Activated gamma-delta T cell treated with Interleukin-2 at 50 U/mL for 16 hours (primary cell): ENCODE measurements around the gene SETD7.
"Not testable (repeated sequence)": the region's sequence is repeated elsewhere in the genome, so short reads cannot be mapped to it uniquely, and the experiment has no call there.

Experiments
- DNase-seq: peaks from one replicate; pipeline ENCODE4 v3.0.0-alpha.2; 2020

SETD7 gene

DNA sequence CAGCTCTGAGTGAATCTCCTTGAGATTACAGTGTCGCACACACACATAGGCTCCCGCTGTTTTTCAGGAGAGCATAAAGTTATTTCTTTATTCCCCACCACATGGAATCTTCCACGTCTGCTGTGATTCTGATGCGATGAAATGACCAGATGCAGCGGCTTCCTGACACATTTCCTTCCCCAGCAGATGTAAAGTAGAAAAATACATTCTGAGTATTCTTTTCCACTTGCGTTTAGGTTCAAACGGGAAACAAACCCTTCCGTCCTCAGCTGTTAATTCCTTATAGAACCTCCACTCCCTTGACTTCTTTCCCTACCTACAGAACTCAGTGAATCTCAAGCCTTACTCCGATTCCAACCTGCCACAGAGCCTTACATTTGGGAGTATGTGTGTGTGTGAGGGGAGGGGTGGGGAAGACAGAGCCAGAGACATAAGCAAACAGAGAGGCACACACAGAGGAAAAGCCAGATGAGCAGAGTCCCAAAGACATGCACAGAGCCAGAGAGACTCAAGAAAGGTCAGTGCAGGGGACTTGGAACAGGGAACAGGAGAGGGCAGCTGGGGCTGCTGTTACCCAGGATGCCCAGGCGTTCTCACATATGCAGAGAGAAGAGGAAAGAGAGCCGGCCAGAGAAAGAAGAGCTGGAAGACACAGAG, 47.3 kb downstream of the SETD7 start:
- no peak for DNase-seq

DNA sequence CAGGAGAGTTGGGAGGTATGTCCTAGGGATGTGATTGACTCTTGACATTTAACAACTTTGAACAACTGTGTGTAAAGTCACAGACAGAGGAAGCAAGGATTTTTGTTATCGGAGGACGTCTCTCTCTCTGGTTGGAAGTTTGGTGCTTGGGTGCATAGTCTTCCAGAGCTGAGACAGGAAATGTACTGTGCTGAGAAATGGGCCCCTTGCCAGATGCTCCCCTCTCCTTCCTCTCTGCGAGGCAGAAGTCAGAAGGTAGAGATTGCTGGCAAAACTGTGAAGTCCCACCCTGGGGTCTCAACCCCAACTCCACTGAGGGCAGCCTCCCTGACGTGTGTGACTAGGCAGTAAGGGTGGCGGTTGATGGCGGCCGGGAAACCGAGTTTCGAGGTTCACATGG, 49.2 kb downstream of the SETD7 start:
- no peak for DNase-seq

DNA sequence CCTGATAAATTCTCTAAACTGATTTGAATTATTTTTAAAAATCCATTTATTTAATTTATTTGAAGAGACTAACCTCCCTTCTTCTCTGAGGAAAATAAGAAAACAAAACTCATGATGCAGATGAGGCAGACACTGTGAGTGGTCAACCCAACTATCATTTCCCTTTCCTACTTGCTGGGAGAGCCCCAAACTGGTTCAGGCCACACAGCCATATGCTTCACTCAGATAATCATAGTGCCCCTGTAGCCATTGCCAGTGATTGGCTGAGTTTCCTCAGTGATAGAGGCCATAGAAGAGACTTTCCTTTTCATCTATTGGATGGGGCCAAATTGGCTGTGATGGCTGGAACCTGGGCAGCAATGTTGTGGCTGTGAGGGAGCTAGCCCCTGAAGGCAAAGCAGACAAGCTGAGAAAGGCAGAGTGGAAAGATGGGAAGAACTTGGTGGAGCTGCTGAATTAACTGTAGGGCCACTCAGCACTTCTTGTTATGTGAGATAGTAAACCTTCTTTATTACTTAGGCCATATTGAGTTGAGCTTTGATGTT, 52.3 kb downstream of the SETD7 start:
- DNase-seq = no peak

DNA sequence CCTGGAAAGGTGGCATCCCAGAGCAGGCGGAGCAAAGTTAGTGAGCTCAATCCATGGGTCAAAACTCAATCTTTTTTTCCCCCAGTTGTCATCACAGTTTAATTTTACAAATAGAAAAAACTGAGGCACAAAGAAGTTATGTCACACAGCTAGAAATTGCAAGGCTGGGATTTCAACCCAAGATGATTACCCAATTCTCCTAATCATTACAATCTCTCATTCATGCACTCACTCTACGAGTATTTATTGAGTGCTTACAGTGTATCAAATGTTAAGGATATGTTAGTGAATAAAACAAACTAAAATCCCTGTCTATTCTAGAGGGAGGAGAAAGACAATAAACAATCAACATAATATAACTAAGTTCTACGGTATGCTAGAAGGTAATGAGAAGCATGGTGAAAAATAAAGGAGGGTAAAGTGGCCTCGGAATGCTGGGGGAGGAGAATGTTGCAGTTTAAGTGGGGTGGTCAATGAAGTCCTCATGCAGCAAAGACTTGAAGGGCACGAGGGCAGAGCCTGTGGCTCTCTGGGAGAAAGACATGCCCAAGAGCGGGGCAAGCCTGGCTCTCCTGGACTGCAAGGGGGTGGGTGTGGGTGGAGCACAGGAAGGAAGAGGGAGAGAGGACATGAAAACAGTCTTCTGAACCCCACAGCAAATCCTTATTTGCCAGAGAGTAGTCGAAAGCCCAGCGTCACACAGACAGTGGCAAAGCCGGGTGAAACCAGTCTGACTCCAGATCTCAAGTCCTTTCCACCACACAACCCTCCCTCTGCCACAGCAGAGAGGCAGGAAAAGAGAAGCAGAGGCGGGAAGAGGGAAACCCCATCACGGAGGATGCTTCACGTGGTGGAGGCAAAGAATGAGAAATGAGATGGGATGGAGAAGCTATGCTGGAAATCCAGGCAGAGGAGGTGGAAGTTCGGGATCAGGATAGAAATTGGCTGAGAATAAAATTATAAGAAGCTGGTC, 53.8 kb downstream of the SETD7 start:
- no peak for DNase-seq

DNA sequence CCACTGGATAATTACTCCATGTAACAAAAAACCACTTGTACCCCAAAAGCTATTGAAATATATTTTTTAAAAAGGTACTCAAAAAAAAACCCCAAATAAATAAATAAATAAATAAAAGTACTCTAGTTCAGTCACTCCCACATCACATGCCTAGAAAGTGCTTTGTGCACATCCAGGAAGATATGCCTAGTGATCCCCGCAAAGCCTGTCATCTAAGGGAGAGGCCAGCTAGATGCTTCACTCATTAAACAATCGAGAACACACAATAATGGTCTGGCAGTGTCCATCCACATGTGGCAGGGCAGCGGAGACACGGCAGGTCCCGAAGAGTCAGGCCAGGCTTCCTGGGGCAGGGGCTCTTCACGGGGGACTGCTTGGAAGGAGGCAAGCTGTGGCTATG, 54.5 kb downstream of the SETD7 start:
- no peak for DNase-seq

DNA sequence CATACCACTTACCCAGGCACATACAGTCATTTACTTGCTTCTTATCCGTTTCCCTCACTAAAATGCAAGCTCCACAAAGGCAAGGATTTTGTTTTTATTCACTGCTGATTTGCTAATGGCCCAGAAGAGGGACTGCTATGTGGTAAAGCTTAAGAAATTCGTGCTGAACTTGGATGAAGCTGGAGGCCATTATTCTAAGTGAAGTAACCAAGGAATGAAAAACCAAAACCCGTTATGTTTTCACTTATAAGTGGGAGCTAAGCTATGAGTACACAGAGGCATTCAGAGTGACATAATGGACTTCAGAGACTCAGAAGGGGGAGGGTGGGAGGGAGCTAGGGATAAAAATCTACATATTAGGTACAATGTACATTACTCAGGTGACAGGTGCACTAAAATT, 54.9 kb downstream of the SETD7 start:
- DNase-seq = no peak

DNA sequence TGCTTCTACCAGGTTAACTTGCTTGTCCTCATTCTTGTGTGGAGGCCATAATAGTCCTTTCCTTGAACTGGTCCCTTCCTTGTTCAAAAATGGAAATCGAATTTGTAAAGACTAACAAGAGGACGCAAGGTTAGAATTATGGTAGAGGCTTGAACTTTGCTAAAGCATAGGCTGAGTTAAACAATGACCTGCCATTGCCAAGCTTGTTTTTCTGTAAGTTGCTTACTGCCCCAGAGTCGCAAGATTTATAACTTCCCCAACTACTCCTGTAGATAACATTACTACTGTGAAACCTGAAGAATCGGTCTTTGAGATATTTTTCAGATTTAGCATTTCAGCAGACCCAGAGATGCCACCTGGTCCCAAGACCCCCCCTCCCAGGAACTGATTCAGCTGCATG, 56.8 kb downstream of the SETD7 start:
- no peak for DNase-seq

DNA sequence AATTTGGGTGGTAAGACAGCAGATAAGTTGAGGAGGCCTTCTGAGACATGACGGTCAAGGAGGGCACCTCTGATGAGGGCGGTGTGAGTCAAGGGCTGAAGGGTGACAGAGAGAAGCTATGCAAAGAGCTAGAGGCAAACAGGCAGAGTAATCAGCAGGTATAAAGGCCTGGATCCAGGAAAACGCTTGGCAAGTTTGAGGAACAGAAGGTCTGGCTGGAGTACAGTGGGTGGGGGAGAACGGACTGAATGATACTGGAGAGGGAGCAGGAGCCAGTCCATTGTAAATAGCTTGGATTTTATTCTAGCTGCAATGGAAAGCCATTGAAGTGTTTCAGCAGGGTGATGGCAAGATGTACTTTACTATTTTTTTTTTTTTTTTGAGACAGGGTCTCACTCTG, 62.8 kb downstream of the SETD7 start:
- DNase-seq = no peak

DNA sequence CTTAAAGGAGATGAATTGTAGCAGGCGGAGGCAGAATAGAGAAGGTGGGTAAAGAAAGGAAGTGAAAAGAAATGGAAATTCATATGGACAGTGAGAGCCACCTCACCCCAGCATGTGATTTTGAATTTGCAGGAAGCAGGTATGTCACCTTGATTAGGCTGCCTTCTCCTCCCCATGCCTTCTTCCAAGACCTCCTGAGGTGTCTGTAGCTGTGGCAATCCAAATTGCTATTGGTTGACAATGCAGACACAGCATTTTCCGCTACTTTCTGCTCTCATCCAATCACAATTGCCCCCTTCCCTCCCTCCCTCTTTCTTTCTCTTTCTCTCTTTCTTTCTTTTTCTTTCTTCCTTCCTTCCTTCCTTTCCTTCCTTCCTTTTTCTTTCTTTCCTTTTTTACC, 63.6 kb downstream of the SETD7 start:
- no peak for DNase-seq

DNA sequence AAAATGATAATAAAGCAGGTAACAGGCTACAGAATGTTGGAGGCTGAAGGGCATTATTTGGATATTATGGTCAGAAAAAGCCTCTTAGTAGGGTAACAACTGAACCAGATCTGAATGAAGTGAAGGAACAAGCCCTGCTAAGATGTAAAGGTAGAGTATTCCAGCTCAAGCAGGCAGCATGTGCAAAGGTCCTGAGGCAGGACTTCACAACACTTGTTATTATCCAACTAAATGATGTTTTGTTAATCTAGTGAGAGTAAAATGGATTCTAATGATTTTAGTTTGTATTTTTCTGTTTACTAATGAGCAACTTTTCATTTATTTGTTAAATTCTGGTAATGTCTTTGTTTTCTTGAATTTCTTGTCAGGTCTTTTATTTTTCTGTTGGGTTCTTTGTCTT, 66.4 kb downstream of the SETD7 start:
- DNase-seq = no peak

DNA sequence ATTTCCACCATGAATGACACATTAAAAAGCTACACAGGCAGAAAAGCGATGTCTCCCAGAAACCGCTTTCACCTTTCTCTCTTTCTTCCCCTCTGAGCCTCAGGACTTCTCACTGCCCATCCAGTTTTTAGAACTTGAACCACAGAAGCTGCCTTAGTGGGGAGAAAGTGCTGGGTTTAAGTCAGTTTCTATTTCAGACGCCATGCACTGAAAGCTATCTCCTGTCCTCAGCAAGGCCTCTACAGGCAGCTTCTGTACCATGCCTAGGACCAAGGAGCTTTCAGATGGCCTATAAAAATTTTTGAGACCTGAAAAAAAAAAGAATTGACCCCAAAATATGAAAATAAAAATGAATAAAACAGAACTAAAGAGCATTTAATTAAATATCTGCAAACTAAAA, 67.6 kb downstream of the SETD7 start:
- no peak for DNase-seq

DNA sequence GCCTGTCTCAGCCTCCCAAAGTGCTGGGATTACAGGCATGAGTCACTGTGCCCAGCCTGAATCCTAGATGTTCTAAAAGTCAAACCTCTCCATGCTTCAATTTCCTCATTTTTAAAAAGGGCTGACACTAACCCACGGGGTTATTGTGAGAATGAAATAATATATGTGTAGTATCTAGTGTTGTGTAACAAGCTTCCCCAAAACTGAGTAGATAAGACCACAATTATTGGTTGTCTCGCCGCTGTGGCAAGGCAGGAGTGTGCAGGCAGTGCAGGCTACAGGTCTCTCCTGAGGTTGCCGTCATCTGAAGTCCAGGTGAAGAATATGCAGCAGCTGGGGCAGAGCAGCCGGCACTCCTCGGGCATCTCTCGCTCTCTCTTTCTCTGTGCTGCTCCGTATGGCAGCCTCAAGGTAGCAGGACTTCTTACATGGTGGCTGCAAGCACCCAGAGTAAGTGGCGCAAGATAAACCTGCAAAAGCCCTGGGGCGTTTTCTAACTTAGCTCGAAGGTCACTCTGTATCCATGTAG, 71.2 kb downstream of the SETD7 start:
- no peak for DNase-seq

DNA sequence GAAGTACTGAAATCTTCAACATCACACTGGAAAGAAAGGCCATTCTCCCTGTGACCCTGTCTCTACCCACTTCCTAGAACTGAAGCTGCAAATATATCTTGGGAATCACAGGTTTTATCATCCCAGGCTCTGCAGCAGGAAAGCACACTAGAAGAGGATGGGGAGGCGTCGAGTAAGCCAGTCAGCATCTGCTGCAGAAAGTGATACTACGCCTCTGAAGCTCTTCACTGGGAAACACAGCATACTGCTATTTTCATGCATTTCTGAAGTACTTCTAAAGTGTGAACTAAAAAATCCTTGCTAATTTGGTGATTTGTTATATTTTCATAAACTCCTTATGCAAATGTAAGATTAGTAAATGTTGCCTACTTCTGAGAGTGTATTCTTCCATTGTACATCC, 73.0 kb downstream of the SETD7 start:
- DNase-seq = no peak

DNA sequence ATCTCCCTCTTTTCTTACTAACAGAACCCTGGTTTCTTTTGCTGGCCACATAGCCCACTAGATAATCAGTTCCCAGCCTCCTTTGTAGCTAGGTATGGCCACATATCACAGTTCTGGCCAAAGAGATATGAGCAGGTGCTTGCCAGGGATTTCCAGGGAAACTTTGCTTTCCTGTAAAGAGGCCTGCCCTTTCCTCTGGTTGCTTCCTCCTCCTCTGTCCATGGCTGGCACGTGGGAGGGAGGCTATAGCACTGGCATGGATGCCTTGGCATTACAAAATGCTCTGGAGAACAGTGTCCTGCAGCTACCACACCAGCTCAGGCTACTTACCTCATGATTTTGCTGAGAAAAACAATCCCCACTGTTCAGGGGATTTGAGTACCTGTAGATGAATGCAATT, 74.6 kb downstream of the SETD7 start:
- no peak for DNase-seq

DNA sequence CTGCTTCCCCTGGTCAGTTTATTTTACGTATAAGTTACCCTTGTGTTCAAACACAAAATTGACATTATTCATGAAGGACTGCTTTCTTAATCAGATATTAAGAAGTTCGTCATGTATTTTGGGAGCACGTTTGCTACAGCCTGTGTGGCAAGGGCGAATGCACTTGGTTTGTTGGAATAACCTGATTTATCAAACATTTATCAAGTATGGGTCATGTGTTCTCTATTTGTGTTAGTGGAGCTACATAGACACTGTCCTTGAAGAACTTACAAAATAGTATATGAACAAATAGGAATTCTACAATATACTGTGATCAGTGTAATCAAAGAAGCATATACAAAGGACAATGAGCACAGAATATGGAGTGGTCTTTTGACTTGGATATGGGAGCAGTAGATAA, 79.7 kb downstream of the SETD7 start:
- no peak for DNase-seq

DNA sequence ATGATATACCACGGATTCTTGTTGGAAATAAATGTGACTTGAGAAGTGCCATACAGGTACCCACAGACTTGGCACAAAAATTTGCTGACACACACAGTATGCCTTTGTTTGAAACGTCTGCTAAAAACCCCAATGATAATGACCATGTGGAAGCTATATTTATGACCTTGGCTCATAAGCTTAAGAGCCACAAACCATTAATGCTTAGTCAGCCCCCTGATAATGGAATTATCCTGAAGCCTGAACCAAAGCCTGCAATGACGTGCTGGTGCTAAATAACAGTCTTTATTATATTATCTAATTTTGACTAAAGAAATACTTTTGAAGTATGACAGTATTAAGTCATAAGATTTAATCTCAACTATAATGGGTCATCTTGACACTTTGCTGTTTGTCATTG, 83.2 kb downstream of the SETD7 start:
- DNase-seq = no peak

DNA sequence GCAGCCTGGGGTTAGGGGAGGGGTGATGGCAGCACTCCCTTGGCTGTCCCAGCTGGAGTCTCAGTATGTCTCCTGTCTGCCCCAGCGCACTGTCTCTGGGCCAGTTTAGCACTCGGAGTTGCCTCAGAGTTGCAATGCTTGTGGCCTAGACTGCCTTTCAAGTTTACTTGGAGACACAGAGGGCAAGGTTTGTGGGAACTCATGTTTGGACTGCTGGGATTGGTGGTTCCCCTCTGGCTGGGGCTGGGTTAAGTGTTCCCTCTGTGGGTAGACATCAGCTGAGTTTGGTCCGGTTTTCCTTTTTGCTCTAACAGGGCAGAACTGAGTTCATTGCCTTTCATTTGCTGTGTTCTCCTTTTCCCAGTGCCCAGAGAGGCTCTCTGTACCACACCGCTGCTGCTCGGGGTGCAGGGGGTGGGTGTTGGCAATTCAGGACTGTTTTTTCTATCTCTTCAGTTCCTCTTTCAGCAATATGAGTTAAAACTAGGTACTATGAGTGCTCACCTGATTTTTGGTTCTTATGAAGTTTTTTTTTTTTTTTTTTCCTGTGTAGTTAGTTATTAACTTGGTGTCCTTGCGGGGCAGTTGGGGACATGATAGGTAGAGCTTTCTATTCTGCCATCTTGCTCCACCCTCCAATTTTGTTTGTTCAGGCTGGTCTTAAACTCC, 84.9 kb downstream of the SETD7 start:
- no peak for DNase-seq

DNA sequence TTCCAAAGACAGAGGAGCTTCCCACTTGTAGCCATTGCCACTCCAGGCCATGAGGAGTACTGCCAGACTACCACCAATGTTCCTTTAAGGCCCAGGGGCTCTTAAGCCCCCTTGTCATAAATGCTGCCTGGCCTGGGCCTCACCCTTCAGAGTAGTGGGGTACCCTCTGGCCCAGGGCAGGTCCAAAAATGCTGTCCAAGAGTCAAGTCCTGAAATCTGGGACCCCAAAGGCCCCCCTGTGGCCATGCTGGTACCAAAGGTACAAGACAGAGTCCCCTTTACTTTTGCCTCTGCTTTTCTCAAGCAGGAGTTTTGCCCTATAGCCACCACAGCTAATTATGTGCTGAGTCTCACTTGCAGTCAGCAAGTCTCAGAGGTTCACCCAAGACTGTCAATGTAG, 85.7 kb downstream of the SETD7 start:
- DNase-seq = no peak

DNA sequence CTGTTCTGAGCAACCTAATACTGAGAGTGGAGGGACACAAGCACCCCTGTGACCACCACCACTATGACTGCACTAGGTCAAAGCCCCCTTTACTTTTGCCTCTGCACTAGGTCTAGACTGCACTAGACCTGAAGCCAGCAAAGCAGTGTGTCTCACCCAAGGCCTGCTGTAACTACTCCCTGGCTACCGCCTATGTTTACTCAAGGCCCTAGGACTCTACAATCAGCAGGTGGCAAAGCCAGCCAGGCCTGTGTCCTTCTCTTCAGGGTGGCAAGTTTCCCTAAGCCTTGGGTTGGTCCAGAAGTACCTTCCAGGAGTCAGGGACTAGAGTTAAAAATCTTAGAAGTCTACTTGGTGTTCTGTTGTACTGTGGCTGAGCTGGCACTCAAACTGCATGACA, 86.2 kb downstream of the SETD7 start:
- DNase-seq = no peak

DNA sequence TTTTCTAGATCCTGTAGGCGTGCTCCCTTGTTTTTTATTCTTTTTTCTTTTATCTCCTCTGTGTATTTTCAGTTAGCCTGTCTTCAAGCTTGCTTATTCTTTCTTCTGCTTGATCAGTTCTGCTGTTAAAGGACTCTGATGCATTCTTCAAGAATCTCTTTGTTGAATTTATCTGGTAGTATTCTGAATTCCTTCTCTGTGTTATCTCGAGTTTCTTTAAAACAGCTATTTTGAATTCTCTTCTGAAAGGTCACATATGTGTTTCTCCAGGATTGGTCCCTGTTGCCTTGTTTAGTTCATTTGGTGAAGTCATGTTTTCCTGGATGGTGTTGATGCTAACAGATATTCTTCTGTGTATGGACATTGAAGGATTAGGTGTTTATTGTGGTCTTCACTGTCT, 86.8 kb downstream of the SETD7 start:
- no peak for DNase-seq

DNA sequence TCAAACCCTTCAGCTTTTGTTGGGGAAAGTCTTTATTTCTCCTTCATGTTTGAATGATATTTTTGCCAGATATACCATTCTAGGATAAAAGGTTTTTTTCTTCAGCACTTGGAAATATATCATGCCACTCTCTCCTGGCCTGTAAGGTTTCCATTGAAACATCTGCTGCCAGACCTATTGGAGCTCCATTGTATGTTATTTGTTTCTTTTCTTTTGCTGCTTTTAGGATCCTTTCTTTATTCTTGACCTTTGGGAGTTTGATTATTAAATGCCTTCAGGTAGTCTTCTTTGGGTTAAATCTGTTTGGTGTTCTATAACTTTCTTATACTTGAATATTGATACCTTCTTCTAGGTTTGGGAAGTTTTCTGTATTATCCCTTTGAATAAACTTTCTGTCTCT, 87.3 kb downstream of the SETD7 start:
- DNase-seq = not testable (repeated sequence)

DNA sequence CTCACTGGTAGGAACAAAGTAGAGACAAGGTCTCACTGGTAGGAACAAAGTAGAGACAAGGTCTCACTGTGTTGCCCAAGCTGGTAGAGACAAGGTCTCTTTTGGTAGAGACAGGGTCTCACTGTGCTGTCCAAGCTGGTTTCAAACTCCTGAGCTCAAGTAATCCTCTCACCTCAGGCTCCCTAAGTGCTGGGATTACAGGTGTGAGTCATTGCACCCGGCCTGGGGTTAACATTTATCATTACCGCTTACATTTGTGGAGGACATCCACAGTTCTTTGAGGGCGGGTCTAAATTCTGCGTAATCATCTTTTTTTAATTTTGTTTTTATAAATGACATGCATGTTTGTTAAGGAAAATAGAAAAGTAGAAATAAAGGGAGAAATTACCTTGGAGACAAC, 90.1 kb downstream of the SETD7 start:
- no peak for DNase-seq

DNA sequence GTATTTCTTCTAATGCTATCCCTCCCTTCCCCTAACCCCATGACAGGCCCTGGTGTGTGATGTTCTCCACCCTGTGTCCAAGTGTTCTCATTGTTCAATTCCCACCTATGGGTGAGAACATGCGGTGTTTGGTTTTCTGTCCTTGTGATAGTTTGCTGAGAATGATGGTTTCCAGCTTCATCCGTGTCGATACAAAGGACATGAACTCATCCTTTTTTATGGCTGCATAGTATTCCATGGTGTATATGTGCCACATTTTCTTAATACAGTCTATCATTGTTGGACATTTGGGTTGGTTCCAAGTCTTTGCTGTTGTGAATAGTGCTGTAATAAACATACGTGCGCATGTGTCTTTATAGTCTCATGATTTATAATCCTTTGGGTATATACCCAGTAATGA, 91.5 kb downstream of the SETD7 start:
- DNase-seq = not testable (repeated sequence)
